ENCODE measurements around the gene PIEZO2.

DNA sequence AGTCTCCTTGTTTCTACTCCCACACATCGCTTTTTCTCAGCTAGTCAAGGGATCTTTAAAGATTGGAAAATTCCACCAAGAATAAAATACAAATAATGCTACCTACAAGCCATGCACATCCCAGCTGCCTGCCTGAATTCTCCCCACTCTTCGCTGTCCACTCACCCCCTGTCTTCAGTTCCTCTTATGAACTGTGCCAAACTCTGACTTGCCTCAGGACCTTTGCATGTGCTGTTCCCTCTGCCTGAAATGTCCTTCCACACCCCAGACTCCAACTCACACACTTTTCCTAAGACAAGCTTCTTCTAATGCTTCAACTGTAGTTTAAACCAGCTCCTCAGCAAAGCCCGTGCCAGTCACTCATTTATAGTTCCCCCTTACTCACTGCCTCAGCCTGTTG lies 363.6 kb downstream of the PIEZO2 start:
- no peak for TF ChIP-seq EZH2 (IDR thresholded peaks at IDR 0.05; ENCODE audit: low read length)
- TF ChIP-seq, protein P1, sequence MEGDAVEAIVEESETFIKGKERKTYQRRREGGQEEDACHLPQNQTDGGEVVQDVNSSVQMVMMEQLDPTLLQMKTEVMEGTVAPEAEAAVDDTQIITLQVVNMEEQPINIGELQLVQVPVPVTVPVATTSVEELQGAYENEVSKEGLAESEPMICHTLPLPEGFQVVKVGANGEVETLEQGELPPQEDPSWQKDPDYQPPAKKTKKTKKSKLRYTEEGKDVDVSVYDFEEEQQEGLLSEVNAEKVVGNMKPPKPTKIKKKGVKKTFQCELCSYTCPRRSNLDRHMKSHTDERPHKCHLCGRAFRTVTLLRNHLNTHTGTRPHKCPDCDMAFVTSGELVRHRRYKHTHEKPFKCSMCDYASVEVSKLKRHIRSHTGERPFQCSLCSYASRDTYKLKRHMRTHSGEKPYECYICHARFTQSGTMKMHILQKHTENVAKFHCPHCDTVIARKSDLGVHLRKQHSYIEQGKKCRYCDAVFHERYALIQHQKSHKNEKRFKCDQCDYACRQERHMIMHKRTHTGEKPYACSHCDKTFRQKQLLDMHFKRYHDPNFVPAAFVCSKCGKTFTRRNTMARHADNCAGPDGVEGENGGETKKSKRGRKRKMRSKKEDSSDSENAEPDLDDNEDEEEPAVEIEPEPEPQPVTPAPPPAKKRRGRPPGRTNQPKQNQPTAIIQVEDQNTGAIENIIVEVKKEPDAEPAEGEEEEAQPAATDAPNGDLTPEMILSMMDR (optimal IDR thresholded peaks at IDR 0.05 in 1 of 3, IDR thresholded peaks at IDR 0.05 in 1 of 3, conservative IDR thresholded peaks at IDR 0.05 in 1 of 3; ENCODE audit: extremely low read depth in 1 of 3, insufficient read depth in 2 of 3, low read length in 3 of 3) = no peak

Measured in keratinocyte (primary cell).